Suprapubic skin (tissue), 4 donors: ENCODE results near the gene GPHA2. TPM values are rescaled to one million over a fixed set of nuclear protein-coding genes. Genes with fewer than 3 reads are reported as not detected.
A peak's percentile ranks its signal among the peaks of the same experiment; 100 is the strongest.

Source experiments
- DNase-seq, 2 donors: peaks; one replicate each; pipeline ENCODE4 v3.0.0-alpha.2; 2019; ENCODE audit warnings: low spot score in 2 of 2
- H3K27ac ChIP-seq: fragments of 200-600 bp; sonication (generic); one replicate; pipeline ENCODE4 v1.5.1; 2019
- H3K27me3 ChIP-seq: fragments of 200-600 bp; sonication (generic); one replicate; pipeline ENCODE4 v1.5.1; 2019
- H3K36me3 ChIP-seq: fragments of 200-600 bp; sonication (generic); one replicate; pipeline ENCODE4 v1.5.1; 2019
- H3K4me1 ChIP-seq: fragments of 200-600 bp; sonication (generic); one replicate; pipeline ENCODE4 v1.5.1; 2019
- H3K4me3 ChIP-seq: fragments of 200-600 bp; sonication (generic); one replicate; pipeline ENCODE4 v1.5.1; 2019; ENCODE audit warnings: mild to moderate bottlenecking
- H3K9me3 ChIP-seq: fragments of 200-600 bp; sonication (generic); one replicate; pipeline ENCODE4 v1.5.1; 2019
- EP300 ChIP-seq: sonication (generic); formaldehyde crosslinking; IDR thresholded peaks from one replicate; pipeline ENCODE4 v1.6.1; 2017; ENCODE audit warnings: antibody characterized with exemption
- POLR2A ChIP-seq, 2 donors: fragments of 450-650 bp; IDR thresholded peaks; one replicate each; pipeline ENCODE4 v1.6.1; 2017; ENCODE audit warnings: antibody characterized with exemption in 2 of 2, mild to moderate bottlenecking in 2 of 2, moderate library complexity in 2 of 2
- POLR2AphosphoS5 ChIP-seq, 3 donors: sonication (generic); formaldehyde crosslinking; IDR thresholded peaks; one replicate each; pipeline ENCODE4 v1.6.1; 2017; ENCODE audit warnings: antibody characterized with exemption in 3 of 3
- WGBS: methylation state at CpG from one replicate; pipeline ENCODE4 v1.1.5; 2018; 5-methylcytosine and 5-hydroxymethylcytosine counted together
- total RNA-seq, 4 donors: library from RNA; depleted of rRNA; stranded (reverse); fragments of >200 nt; gene quantifications; one replicate each; pipeline ENCODE4 v1.1.0, GENCODE V29; 2016
- TF ChIP-seq, protein P1 (sequence below), 2 donors: fragments of 200-600 bp in 1 of 2; fragments of 450-650 bp in 1 of 2; sonication (generic) in 1 of 2; IDR thresholded peaks; one replicate each; pipeline ENCODE4 v1.5.1; 2016 to 2019; ENCODE audit warnings: antibody characterized with exemption in 2 of 2, mild to moderate bottlenecking in 1 of 2, moderate library complexity in 1 of 2

Gene GPHA2
- total RNA-seq, 4 donors from 2014 or later: not detected

DNA sequence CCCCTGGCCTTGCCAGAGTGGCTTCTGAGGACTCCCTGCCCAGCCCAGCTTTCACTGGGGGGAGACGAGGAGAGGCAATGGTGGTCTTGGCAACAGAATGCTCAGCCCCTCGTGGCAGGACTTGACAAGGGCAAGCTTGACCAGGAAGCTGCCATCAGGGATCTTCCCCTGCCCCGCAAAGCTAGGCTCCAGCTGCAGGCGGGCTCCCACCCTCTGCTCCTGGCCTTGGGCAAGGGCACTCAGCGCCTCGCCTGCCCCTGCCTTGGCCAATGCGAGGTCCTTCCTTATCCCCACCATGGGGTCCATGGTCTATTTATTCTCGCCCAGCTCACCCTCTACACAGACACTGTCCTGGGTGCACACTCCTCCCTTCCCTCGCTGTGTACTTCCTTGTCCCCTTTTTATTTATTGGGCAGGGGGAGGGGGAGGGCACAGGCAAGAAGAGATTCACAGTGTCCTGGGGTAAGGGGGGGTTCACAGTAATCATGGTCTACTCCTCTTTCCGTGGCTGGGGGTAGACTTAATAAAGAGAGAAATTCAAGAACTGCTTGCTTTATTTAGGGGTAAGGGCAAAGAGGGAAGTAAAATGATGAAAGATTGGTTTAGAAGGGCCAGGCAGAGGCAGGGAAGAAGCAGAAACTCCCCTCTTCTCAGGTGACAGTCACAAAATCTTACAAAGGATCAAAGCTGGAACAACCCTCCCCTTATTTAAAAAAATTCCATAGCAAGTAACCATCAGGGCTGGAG, 1.6 kb downstream of the GPHA2 start:
- Histone ChIP-seq H3K4me1 (peaks cover 10% of the 10 kb centered on the region), H3K4me3 (no peak overlapping the region), H3K36me3 (peaks cover 46% of the 10 kb centered on the region), H3K27me3 (no peaks in the 10 kb centered on the region), H3K27ac (no peak overlapping the region), H3K9me3 (no peaks in the 10 kb centered on the region)
- DNase-seq: no peak
- TF ChIP-seq, protein P1, sequence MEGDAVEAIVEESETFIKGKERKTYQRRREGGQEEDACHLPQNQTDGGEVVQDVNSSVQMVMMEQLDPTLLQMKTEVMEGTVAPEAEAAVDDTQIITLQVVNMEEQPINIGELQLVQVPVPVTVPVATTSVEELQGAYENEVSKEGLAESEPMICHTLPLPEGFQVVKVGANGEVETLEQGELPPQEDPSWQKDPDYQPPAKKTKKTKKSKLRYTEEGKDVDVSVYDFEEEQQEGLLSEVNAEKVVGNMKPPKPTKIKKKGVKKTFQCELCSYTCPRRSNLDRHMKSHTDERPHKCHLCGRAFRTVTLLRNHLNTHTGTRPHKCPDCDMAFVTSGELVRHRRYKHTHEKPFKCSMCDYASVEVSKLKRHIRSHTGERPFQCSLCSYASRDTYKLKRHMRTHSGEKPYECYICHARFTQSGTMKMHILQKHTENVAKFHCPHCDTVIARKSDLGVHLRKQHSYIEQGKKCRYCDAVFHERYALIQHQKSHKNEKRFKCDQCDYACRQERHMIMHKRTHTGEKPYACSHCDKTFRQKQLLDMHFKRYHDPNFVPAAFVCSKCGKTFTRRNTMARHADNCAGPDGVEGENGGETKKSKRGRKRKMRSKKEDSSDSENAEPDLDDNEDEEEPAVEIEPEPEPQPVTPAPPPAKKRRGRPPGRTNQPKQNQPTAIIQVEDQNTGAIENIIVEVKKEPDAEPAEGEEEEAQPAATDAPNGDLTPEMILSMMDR (IDR thresholded peaks at IDR 0.05): no peak
- TF ChIP-seq POLR2AphosphoS5 (IDR thresholded peaks at IDR 0.05) (no peak), EP300 (no peak), POLR2A (IDR thresholded peaks at IDR 0.05) (no peak)
- 91% methylated on average over 6 of the region's 10 CpGs for WGBS

DNA sequence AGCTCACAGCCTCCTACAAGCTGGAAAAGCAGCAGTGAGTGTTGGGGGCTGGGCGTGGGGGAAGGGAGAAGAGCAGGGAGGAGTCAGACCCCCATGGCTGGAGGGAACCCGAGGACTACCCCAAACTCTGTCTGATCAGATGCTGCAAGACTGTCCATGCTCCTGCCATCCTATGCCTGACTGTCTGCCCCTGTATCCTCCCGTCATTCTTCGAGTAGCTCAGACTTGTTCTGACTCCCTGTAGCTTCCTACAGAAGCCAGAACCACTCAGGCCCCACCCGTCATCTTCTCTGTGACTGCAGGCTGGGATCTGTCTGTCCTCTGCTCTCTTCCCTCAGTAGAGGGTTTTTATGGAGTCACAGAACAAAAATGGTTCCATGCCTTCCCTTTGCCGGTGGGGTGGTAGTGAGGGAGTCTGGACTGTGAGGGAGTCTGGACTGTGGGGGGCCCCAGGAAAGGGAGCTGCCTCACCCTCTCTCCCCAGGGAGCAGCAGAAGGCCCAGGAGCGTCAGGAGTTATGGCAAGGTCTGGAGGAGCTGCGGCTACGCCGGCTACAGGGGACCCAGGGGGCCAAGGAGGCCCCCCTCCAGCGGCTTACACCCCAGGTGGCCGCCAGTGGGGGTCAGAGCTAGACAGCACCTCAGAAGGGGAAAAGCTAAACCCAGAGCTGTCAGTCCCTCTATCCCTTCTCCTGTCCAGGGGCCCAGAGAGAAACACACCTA, 2.3 kb downstream of the GPHA2 start:
- Histone ChIP-seq H3K9me3 (no peaks in the 10 kb centered on the region), H3K36me3 (peaks cover 52% of the 10 kb centered on the region), H3K27me3 (no peaks in the 10 kb centered on the region), H3K4me1 (peaks cover 10% of the 10 kb centered on the region), H3K4me3 (no peak overlapping the region), H3K27ac (no peak overlapping the region)
- no peak for DNase-seq
- whole genome bisulfite sequencing: 79% methylated on average over 12 of the region's 12 CpGs
- no peak for TF ChIP-seq POLR2A (IDR thresholded peaks at IDR 0.05)
- TF ChIP-seq, protein P1 (IDR thresholded peaks at IDR 0.05): no peak
- no peak for TF ChIP-seq POLR2AphosphoS5 (IDR thresholded peaks at IDR 0.05)
- TF ChIP-seq EP300: no peak

DNA sequence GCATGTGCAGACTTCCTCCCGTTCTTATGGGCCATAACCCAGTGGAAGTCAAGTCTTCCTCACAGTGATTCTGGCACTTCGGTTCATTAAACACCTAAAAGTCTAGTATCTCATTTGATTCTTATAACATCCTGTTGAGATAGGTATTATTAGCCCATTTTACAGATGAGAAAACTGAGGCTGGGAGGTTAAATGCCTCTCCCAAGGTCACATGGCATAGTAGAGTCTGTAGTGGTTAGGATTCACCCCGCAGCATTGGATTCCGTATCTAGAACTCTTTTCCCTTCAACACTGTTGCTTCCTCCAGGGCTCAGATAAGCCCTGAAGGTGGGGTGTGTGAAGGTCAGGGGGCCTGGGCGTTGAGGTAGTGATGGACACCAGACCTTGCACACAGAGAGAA, 3.4 kb downstream of the GPHA2 start:
- no peaks in the 10 kb centered on the region for H3K9me3 ChIP-seq
- TF ChIP-seq POLR2AphosphoS5 (IDR thresholded peaks at IDR 0.05) (no peak), EP300 (no peak), POLR2A (IDR thresholded peaks at IDR 0.05) (no peak)
- TF ChIP-seq, protein P1 (IDR thresholded peaks at IDR 0.05): no peak
- 92% methylated on average over 5 of the region's 5 CpGs for WGBS
- H3K27ac ChIP-seq: no peak overlapping the region
- peaks cover 56% of the 10 kb centered on the region for H3K36me3 ChIP-seq
- no peak for DNase-seq
- peaks cover 10% of the 10 kb centered on the region for H3K4me1 ChIP-seq
- no peak overlapping the region for H3K4me3 ChIP-seq
- H3K27me3 ChIP-seq: no peaks in the 10 kb centered on the region

DNA sequence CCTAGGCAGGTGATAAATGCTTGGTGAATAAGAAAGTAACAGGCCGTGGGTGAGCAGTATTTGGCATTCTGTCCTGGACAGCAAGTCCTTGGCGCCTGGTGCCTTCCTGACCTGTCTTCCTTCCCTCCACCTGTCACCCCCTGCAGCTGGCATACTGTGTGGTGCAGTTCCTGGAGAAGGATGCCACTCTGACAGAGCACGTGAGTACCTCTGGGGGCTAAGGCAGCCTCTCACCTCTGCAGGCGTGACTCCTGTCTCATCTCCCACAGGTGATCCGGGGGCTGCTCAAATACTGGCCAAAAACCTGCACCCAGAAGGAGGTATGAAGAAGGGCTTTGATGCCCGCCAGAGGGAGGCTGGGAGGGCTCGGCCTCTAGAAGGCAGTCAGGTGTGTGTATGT, 4.4 kb downstream of the GPHA2 start:
- Histone ChIP-seq H3K4me3 (no peak overlapping the region), H3K27ac (no peak overlapping the region), H3K36me3 (peaks cover 56% of the 10 kb centered on the region), H3K9me3 (no peaks in the 10 kb centered on the region), H3K27me3 (no peaks in the 10 kb centered on the region), H3K4me1 (peaks cover 10% of the 10 kb centered on the region)
- TF ChIP-seq POLR2AphosphoS5 (IDR thresholded peaks at IDR 0.05) (no peak), POLR2A (IDR thresholded peaks at IDR 0.05) (no peak), EP300 (no peak)
- TF ChIP-seq, protein P1 (IDR thresholded peaks at IDR 0.05): no peak
- 99% methylated on average over 7 of the region's 7 CpGs for WGBS
- no peak for DNase-seq

DNA sequence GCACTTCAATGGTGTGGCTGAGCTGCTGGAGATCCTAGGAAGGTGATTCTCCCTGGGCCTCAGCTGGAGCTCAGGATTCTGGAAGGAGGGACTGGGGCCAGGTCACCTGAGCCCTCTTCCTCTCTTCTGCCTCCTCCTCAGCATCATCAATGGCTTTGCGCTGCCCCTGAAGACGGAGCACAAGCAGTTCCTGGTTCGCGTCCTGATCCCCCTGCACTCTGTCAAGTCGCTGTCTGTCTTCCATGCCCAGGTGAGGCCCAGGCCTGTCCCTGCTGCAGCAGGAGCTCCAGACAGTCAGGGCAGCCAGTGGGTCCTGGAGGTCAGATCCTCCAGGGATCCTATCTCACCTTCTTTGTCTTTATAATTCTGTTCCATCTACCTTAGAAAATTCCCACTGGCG, 5.4 kb downstream of the GPHA2 start:
- Histone ChIP-seq H3K4me3 (no peak overlapping the region), H3K27me3 (no peaks in the 10 kb centered on the region), H3K9me3 (no peaks in the 10 kb centered on the region), H3K27ac (no peak overlapping the region), H3K36me3 (peaks cover 56% of the 10 kb centered on the region), H3K4me1 (peaks cover 12% of the 10 kb centered on the region)
- TF ChIP-seq, protein P1 (IDR thresholded peaks at IDR 0.05): no peak
- TF ChIP-seq POLR2A (IDR thresholded peaks at IDR 0.05) (no peak), POLR2AphosphoS5 (IDR thresholded peaks at IDR 0.05) (no peak), EP300 (no peak)
- WGBS: 98% methylated on average over 6 of the region's 6 CpGs
- peak in 1 of 2 donors; percentile 26 for DNase-seq
